Stimulated activated CD4-positive, alpha-beta T cell treated with anti-CD3 and anti-CD28 coated beads, Interleukin-12 subunit alpha, Interleukin-12 subunit beta, amount 100 ng/mL, for 4 hours (primary cell): ENCODE results near the gene MAS1L.

ENCODE experiments used
- DNase-seq: peaks from one replicate; pipeline ENCODE4 v3.0.0-alpha.2; 2020

The MAS1L gene, protein sequence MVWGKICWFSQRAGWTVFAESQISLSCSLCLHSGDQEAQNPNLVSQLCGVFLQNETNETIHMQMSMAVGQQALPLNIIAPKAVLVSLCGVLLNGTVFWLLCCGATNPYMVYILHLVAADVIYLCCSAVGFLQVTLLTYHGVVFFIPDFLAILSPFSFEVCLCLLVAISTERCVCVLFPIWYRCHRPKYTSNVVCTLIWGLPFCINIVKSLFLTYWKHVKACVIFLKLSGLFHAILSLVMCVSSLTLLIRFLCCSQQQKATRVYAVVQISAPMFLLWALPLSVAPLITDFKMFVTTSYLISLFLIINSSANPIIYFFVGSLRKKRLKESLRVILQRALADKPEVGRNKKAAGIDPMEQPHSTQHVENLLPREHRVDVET

GRCh38 chr6:29487660-29488059 is at the start of gene MAS1L:
MAS1L (minus strand) TSS chr6:29487956; CDS start chr6:29487902, 54 bp downstream.
- no peak for DNase-seq

GRCh38 chr6:29532320-29532951 is 44.7 kb upstream of the MAS1L start:
- no peak for DNase-seq

- DNase-seq, result peak; percentile 12
Observed at GRCh38 chr6:29531668-29532067, 43.9 kb upstream of the MAS1L start.

- DNase-seq, result no peak
Observed at GRCh38 chr6:29530671-29531310, 43.0 kb upstream of the MAS1L start.

DNA sequence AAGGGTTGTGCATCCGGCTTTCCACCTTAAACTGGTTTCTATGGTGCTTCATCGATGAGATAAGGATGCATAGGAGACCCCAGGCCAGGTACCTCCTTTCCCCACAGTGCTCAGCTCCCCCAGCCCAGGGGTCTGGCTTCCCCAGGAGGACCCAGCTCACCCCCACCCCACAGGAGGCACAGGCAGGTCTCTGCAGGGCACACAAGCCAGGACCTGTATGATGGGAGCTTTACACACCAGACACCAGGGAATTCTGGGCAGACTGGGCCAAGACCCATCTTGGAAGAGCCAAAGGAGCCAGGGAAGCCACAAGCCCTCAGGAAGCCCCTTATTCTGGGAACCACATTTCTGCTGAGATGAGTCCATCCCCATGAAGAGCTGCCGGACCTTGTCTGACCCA is 42.2 kb upstream of the MAS1L start:
- DNase-seq, result no peak

- DNase-seq, result no peak
Observed at GRCh38 chr6:29528988-29529560, 41.3 kb upstream of the MAS1L start.

DNA sequence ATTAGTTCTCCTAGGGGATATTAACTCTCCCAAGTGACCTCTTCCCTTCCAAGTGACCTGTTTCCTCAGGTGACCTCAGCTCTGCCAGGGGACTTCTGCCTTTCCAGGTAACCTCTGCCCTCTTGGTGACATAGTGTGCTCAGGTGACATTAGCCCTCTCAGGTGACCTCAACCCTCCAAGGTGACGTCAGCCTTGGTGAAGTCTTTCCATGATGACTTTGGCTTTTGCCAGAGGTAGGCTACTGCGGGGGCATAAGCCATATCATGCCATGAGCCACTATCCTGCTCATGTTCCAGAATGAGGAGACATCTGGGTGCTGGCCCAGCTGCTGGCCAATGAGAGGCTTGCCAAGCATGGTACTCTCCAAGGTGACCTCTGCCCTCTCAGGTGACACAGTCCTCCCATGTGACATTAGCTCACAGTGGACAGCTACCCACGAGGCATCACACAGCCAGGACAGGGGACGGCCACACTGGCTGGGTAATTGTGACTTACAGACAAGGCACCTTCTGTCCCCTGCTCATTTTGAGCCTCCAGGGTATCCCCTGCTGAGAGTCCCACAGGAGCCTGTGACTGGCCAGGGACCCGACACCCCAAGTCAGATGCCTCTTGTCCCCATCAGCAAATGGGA is 40.7 kb upstream of the MAS1L start:
- DNase-seq, result no peak

- DNase-seq, result no peak
Observed at GRCh38 chr6:29527564-29527963, 39.8 kb upstream of the MAS1L start.

DNA sequence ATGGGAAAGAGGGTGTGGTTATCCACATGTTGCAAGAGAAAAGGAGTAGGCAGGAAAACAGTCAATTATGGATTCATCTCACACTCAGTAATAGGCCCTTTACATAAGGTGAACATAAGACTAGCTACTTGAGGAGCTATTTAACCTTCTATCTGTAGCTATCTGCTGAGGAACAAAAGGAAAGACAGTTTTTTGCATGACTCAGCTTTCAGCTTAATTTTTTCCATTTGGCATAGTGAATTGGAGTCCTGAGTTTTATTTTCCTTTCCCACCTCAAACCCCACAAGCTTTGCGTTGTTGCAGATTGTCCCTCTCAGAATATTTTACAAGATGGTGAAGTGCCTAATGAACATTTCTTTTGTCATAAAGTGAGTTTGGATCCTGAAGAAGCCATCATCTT is 39.4 kb upstream of the MAS1L start:
- DNase-seq, result no peak

- DNase-seq, result no peak
Observed at GRCh38 chr6:29525311-29525639, 37.5 kb upstream of the MAS1L start.

DNA sequence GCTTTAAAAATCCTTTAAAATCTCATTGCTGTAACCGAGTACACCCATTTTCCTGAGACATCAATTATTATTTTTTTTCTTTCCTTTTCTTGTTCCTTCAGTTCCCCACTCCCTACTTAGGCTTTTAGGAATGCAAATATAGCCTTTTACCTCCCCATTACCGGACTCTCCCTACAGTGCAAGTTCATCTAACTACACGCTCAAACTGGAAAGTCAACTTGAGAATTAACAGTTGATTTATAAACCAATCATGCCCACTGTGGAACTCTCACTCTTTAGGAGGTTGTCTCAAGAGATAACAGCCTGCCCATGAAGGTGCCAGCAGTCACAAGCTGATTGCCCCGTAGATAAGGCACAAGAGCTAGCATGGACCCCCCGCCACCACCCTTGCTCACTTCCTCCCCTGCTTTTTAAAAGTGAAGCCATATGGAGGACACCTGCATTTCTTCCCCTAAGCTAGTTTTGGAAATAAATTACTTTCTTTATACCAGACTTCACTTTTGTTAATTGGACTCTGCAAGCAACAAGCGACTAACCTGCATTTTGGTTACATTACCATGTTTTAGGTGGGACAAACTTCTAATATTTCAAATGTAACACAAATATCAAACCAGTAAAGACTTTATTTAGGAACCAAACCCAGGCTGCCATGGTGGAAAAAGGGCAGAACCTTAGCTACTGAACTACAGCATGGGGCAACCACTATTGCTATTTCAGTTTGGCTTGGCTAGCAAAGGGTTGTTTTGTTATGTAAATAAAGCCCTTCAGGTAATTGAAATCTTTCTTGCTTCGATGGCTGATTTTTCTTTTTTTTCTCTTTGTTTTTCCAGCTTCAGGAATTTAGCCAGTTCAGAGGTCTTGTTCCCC is 36.9 kb upstream of the MAS1L start:
- DNase-seq, result no peak

DNA sequence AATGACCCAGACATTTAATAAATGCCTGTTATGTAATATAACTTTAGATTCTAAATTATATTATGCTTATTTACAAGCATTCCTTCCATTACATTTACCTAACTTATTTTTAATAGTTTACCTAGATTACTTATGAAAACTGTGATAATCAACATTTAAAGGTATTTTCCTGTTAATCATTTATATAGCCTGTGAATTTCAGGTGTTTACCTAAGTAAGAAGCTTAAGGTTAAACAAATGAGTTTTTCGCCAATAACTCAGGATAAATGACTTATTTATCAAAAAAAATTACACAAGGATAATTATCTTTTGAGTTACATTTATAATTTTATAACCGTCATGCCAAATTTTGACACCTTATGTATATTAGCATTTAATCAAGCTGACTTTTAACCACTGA is 36.3 kb upstream of the MAS1L start:
- DNase-seq, result no peak

GRCh38 chr6:29522227-29522626 is 34.5 kb upstream of the MAS1L start:
- DNase-seq, result no peak

- no peak for DNase-seq
Observed at GRCh38 chr6:29521006-29521680, 33.4 kb upstream of the MAS1L start.

- no peak for DNase-seq
Observed at GRCh38 chr6:29520232-29520631, 32.5 kb upstream of the MAS1L start.

- DNase-seq, result no peak
Observed at GRCh38 chr6:29519291-29520010, 31.7 kb upstream of the MAS1L start.

- no peak for DNase-seq
Observed at GRCh38 chr6:29517728-29518440, 30.1 kb upstream of the MAS1L start.

DNA sequence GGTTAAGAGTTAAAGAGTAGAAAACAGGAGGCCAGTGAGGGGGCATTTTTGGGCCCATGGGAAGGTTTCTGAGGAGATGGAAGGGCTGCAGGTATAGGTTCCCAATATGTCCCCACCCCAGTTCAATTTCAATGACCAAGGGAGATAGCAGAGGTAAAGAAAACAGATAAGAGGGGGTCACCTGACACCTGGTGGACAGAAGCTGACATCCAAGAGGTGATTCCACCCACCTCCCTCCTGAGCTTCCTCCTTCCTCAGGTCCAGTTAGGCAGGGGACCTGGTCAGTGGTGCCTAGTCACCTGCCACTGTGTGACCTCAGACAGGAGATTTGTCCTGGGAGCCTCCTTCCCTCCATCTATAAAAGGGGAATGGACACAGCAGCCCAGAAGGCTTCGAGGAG is 29.5 kb upstream of the MAS1L start:
- DNase-seq, result no peak

GRCh38 chr6:29516108-29516507 is 28.4 kb upstream of the MAS1L start:
- DNase-seq, result peak; percentile 7

GRCh38 chr6:29510746-29511300 is 23.1 kb upstream of the MAS1L start:
- no peak for DNase-seq
